Activated B cell treated with CpG ODN at 0.5 μM for 24 hours (primary cell): Measurements from ENCODE around the gene SRPK2. TPM values are rescaled to one million over a fixed set of nuclear protein-coding genes. Genes with fewer than 3 reads are reported as not detected.
A peak's percentile ranks its signal among the peaks of the same experiment; 100 is the strongest.
"Not testable (repeated sequence)": the region's sequence is repeated elsewhere in the genome, so short reads cannot be mapped to it uniquely, and the experiment has no call there.

ENCODE experiments used
- ATAC-seq: fragments of 200-7000 bp; cut with Tn5 transposase; one replicate; pipeline ENCODE4 v1.10.0; 2021; ENCODE audit warnings: low read depth, mild to moderate bottlenecking, moderate library complexity
- CTCF ChIA-PET: fragments of 350-600 bp; sonication (Branson Sonifier 250); formaldehyde crosslinking; loops from one replicate; lab custom pipeline; 2021; ENCODE audit warnings: antibody characterized with exemption; lab: Charles Lee
- POLR2A ChIA-PET: fragments of 350-600 bp; sonication (Branson Sonifier 250); formaldehyde crosslinking; loops from one replicate; lab custom pipeline; 2021; ENCODE audit warnings: antibody characterized with exemption; lab: Charles Lee
- DNase-seq: peaks from one replicate; pipeline ENCODE4 v3.0.0; 2022
- H3K27ac Mint-ChIP-seq: one replicate; pipeline ENCODE4 v1.8.0; 2020; ENCODE audit warnings: mixed read lengths
- H3K27me3 Mint-ChIP-seq: one replicate; pipeline ENCODE4 v1.8.0; 2021; ENCODE audit warnings: mixed read lengths
- H3K36me3 Mint-ChIP-seq: one replicate; pipeline ENCODE4 v1.8.0; 2021; ENCODE audit warnings: low read depth, mixed read lengths
- H3K4me1 Mint-ChIP-seq: one replicate; pipeline ENCODE4 v1.8.0; 2021; ENCODE audit warnings: mixed read lengths
- H3K4me3 Mint-ChIP-seq: one replicate; pipeline ENCODE4 v1.8.0; 2020; ENCODE audit warnings: mild to moderate bottlenecking, mixed read lengths
- H3K9me3 Mint-ChIP-seq: one replicate; pipeline ENCODE4 v1.8.0; 2020; ENCODE audit warnings: mixed read lengths
- CTCF ChIP-seq: fragments of 200-600 bp; IDR thresholded peaks from one replicate; pipeline ENCODE4 v1.8.0; 2022; ENCODE audit warnings: antibody characterized with exemption, mild to moderate bottlenecking
- intact Hi-C: fragments of 100-400 bp; cut with micrococcal nuclease; formaldehyde crosslinking; loops from one replicate; pipeline ENCODE4 v1.15.1; 2024
- total RNA-seq: library from RNA; stranded (reverse); gene quantifications from 2 replicates; pipeline ENCODE4 v1.2.3, GENCODE V29; 2022

Gene SRPK2
- total RNA-seq, 1 donor from 2014 or later = 59.2 TPM

DNA sequence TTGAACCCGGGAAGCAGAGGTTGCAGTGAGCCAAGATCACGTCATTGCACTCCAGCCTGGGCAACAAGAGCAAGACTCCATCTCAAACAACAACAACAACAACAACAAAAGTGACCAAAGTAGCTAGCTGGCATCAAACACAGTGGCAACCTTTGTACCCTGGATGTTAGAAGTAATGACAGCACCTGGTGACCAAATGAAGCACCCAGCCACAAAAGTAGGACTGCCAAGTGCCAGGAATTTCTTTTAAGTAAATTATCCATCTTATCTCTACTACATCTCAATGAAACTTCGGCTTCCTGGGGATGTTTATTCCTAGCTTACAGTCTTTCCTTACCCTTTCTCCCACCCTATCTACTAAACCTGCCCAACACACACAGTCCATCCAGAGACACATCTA lies 18.8 kb downstream of the SRPK2 start:
- CTCF ChIA-PET = no interaction called here
- intact Hi-C loops = no loop called here
- no peak for TF ChIP-seq CTCF
- Mint-ChIP-seq H3K9me3 (no peaks in the 10 kb centered on the region), H3K4me3 (no peak overlapping the region), H3K27me3 (no peaks in the 10 kb centered on the region), H3K36me3 (peaks cover 4% of the 10 kb centered on the region), H3K27ac (no peak overlapping the region), H3K4me1 (peaks cover 43% of the 10 kb centered on the region)
- POLR2A ChIA-PET = no interaction called here
- DNase-seq (no peak), ATAC-seq (no peak)

GRCh38 chr7:105367458-105367857 lies 21.3 kb downstream of the SRPK2 start:
- TF ChIP-seq CTCF = no peak
- Mint-ChIP-seq H3K4me1 (peaks cover 41% of the 10 kb centered on the region), H3K9me3 (no peaks in the 10 kb centered on the region), H3K27ac (no peak overlapping the region), H3K27me3 (no peaks in the 10 kb centered on the region), H3K36me3 (peaks cover 7% of the 10 kb centered on the region), H3K4me3 (no peak overlapping the region)
- ChIA-PET CTCF (interaction anchor here (1.2 kb wide), 1 partner anchor 63 kb away, joined by 3 read pairs; no protein-coding TSS in a partner anchor), POLR2A (interaction anchor here (0.6 to 0.7 kb wide), 2 partner anchors 8 to 11 kb away, joined by 3 to 4 read pairs; no protein-coding TSS in a partner anchor)
- no peak for ATAC-seq
- no peak for DNase-seq
- intact Hi-C loops = loop anchor here (2.0 kb wide), 1 partner anchor 15 kb away; no protein-coding TSS in a partner anchor

DNA sequence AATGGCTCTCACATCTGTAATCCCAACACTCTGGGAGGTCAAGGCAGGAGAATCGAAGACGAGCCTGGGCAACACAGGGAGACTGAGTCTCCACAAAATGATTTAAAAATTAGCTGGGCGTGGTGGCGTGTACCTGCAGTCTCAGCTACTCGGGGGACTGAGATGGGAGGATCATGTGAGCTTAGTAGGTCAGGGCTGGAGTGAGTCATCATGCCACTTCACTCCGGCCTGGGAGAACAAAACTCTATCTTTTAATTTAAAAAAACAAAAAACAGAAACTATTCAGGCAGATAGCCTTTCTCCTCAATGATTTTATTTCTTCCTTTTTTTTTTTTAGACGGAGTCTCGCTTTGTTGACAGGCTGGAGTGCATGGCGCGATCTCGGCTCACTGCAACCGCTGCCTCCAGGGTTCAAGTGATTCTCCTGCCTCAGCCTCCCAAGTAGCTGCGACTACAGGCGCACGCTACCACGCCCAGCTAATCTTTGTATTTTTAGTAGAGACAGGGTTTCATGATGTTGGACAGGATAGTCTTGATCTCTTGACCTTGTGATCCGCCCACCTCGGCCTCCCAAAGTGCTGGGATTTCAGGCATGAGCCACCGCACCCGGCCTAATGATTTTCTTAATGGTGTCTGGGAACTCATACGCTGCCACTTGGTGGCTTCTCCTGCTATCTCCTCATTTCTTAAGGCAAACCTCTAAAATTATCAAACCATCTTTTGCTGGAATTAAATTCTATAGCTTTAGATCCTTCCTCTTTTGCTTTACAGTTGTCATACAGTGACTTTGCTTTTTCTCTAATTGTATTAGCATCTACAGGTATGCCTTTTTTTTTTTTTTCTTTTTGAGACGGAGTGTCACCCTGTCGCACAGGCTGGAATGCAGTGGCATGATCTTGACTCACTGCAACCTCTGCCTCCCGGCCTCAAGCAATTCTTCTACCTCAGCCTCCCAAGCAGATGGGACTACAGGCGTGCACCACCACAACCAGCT lies 22.9 kb downstream of the SRPK2 start:
- Mint-ChIP-seq H3K9me3 (no peaks in the 10 kb centered on the region), H3K4me1 (peaks cover 55% of the 10 kb centered on the region), H3K27ac (peak overlapping the region; percentile 41), H3K36me3 (peaks cover 11% of the 10 kb centered on the region), H3K4me3 (no peak overlapping the region), H3K27me3 (no peaks in the 10 kb centered on the region)
- POLR2A ChIA-PET = interaction anchor here (0.6 to 2.1 kb wide), 2 partner anchors 10 to 16 kb away, joined by 3 to 7 read pairs; no protein-coding TSS in a partner anchor
- no peak for DNase-seq
- ATAC-seq = no peak
- no peak for TF ChIP-seq CTCF
- intact Hi-C loops = loop anchor here (2.0 kb wide), 1 partner anchor 13 kb away; no protein-coding TSS in a partner anchor
- CTCF ChIA-PET = interaction anchor here (1.0 kb wide), 1 partner anchor 10 kb away, joined by 3 read pairs; no protein-coding TSS in a partner anchor

- Mint-ChIP-seq H3K27me3 (no peaks in the 10 kb centered on the region), H3K36me3 (peaks cover 11% of the 10 kb centered on the region), H3K4me1 (peaks cover 62% of the 10 kb centered on the region), H3K9me3 (no peaks in the 10 kb centered on the region), H3K4me3 (no peak overlapping the region), H3K27ac (no peak overlapping the region)
- DNase-seq = no peak
- ChIA-PET CTCF (no interaction called here), POLR2A (interaction anchor here (2.1 kb wide), 1 partner anchor 9 kb away, joined by 7 read pairs; no protein-coding TSS in a partner anchor)
- TF ChIP-seq CTCF = no peak
- intact Hi-C loops = no loop called here
- ATAC-seq = no peak
These were observed 24.0 kb downstream of the SRPK2 start for GRCh38 chr7:105364684-105365083.

GRCh38 chr7:105363657-105364056 lies 25.1 kb downstream of the SRPK2 start:
- H3K9me3 Mint-ChIP-seq, H3K4me3 Mint-ChIP-seq, H3K27me3 Mint-ChIP-seq, CTCF ChIA-PET, POLR2A ChIA-PET, H3K27ac Mint-ChIP-seq, ATAC-seq, intact Hi-C loops, DNase-seq: not testable (repeated sequence)
- Mint-ChIP-seq H3K36me3 (peaks cover 11% of the 10 kb centered on the region), H3K4me1 (peaks cover 62% of the 10 kb centered on the region)

GRCh38 chr7:105362685-105363084 lies 26.0 kb downstream of the SRPK2 start:
- H3K27me3 Mint-ChIP-seq, CTCF ChIA-PET, intact Hi-C loops, H3K27ac Mint-ChIP-seq, POLR2A ChIA-PET, ATAC-seq, DNase-seq, H3K4me3 Mint-ChIP-seq, H3K9me3 Mint-ChIP-seq: not testable (repeated sequence)
- Mint-ChIP-seq H3K36me3 (peaks cover 11% of the 10 kb centered on the region), H3K4me1 (peaks cover 62% of the 10 kb centered on the region)

- intact Hi-C loops, ATAC-seq, H3K9me3 Mint-ChIP-seq, H3K4me3 Mint-ChIP-seq, H3K36me3 Mint-ChIP-seq, DNase-seq, CTCF ChIA-PET, H3K27me3 Mint-ChIP-seq: not testable (repeated sequence)
- Mint-ChIP-seq H3K4me1 (peaks cover 66% of the 10 kb centered on the region), H3K27ac (peak overlapping the region; percentile 50)
- POLR2A ChIA-PET = interaction anchor here (0.6 to 1.0 kb wide), 2 partner anchors 10 to 127 kb away, joined by 5 read pairs; no protein-coding TSS in a partner anchor
These were observed 26.7 kb downstream of the SRPK2 start for GRCh38 chr7:105361995-105362394.

DNA sequence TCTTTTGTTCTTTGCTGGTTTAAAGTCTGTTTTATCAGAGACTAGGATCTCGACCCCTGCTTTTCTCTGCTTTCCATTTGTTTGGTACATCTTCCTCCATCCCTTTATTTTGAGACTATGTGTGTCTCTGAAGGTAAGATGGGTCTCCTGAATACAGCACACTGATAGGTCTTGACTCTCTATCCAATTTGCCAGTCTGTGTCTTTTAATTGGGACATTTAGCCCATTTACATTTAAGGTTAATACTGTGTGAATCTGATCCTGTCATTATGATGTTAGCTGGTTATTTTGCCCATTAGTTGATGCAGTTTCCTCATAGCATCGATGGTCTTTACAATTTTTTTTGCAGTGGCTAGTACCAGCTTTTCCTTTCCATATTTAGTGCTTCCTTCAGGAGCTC lies 28.6 kb downstream of the SRPK2 start:
- H3K36me3 Mint-ChIP-seq, H3K27me3 Mint-ChIP-seq, H3K4me3 Mint-ChIP-seq, intact Hi-C loops, CTCF ChIA-PET, H3K9me3 Mint-ChIP-seq, POLR2A ChIA-PET, DNase-seq, ATAC-seq: not testable (repeated sequence)
- Mint-ChIP-seq H3K4me1 (peaks cover 71% of the 10 kb centered on the region), H3K27ac (peak overlapping the region; percentile 74)
